Right lobe of liver (tissue), 6 donors: ENCODE results near the gene LUZP2. TPM values are rescaled to one million over a fixed set of nuclear protein-coding genes. Genes with fewer than 3 reads are reported as not detected.

Experiments
- ATAC-seq, 4 donors: fragments of 200-7000 bp; cut with Tn5 transposase; one replicate each; pipeline ENCODE4 v1.9.1; 2020; ENCODE audit warnings: mild to moderate bottlenecking in 4 of 4, moderate library complexity in 4 of 4
- DNase-seq, 3 donors: peaks; one replicate each; pipeline ENCODE4 v3.0.0-alpha.2; 2020
- H3K27ac ChIP-seq, 3 donors: fragments of 200-600 bp; one replicate each; pipeline ENCODE4 v1.8.0; 2022
- H3K27me3 ChIP-seq, 2 donors: fragments of 200-600 bp; one replicate each; pipeline ENCODE4 v1.8.0; 2022
- H3K36me3 ChIP-seq, 4 donors: fragments of 200-600 bp; sonication (generic) in 1 of 4; one replicate each; pipeline versions ENCODE4 v1.5.1 to v1.8.0; 2017 to 2022; ENCODE audit warnings: control low read depth in 1 of 4
- H3K4me1 ChIP-seq, 4 donors: fragments of 200-600 bp; sonication (generic) in 1 of 4; one replicate each; pipeline versions ENCODE4 v1.5.1 to v1.8.0; 2017 to 2022; ENCODE audit warnings: control low read depth in 1 of 4
- H3K4me3 ChIP-seq, 3 donors: fragments of 200-600 bp; one replicate each; pipeline ENCODE4 v1.8.0; 2022
- H3K9me3 ChIP-seq, 4 donors: fragments of 200-600 bp; sonication (generic) in 1 of 4; one replicate each; pipeline versions ENCODE4 v1.5.1 to v1.8.0; 2017 to 2022; ENCODE audit warnings: control low read depth in 1 of 4
- POLR2A ChIP-seq: fragments of 450-650 bp; IDR thresholded peaks from one replicate; pipeline ENCODE4 v1.6.1; 2017; ENCODE audit warnings: antibody characterized with exemption, mild to moderate bottlenecking
- WGBS: methylation state at CpG from one replicate; pipeline ENCODE4 v1.1.6; 2018; ENCODE audit warnings: low coverage, low lambda C conversion rate; ENCODE audit not compliant: insufficient coverage; ENCODE audit errors: missing lambda C conversion rate; 5-methylcytosine and 5-hydroxymethylcytosine counted together
- intact Hi-C, 2 donors: fragments of 100-400 bp; cut with DNase I; formaldehyde crosslinking; loops; one replicate each; pipeline versions ENCODE4 v1.11.2 to v1.14.1; 2022
- total RNA-seq, 6 experiments: library from RNA; depleted of rRNA in 2 of 6; stranded (reverse); fragments of >200 nt in 2 of 6; fragmentation: NEBNext Ultra II Directional in 3 of 6; extraction: Animal tissue kit (Norgen Biotek cat#: 25700) in 3 of 6; gene quantifications; one replicate each; pipeline versions ENCODE4 v1.1.0 to v1.2.4, GENCODE V29; 2016 to 2023
- TF ChIP-seq, protein P1 (sequence below), 4 donors: fragments of 200-600 bp in 3 of 4; fragments of 450-650 bp in 1 of 4; IDR thresholded peaks; one replicate each; pipeline versions ENCODE4 v1.5.1 to v1.8.0; 2016 to 2022; ENCODE audit warnings: antibody characterized with exemption in 4 of 4, mild to moderate bottlenecking in 2 of 4
- donor health status: DM: no; HTN: yes; CAD: no.
- donor health status: DM: no; HTN: no; CAD: no.
- donor health status: DM: no; HTN: no; CAD: no.
- donor health status: DM: no; HTN: yes; CAD: no.
- donor health status: DM: no; HTN: yes; CAD: no.

The LUZP2 gene
- total RNA-seq, 6 experiments from 2014 or later, result not detected

DNA sequence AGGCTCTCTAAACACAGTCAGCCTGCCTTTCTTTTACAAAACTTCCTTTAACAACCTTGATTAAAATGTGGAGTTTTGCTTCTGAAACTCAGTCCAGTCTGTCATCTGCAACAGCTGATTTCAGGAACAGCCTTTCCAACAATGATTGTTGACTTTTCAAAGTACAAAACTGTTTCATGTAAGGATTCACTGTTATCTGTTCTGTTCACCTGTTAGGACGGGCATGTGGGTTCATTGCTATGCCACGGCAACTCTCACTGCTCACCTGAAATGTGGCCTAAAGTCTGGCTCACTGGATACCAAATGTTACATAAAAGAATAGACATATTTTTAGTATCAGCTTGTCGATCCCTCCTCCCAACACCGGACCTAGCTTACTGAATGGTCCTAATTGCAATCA lies 242.8 kb downstream of the LUZP2 start:
- Histone ChIP-seq H3K4me3 (no peak overlapping the region), H3K9me3 (no peaks in the 10 kb centered on the region), H3K36me3 (no peaks in the 10 kb centered on the region), H3K27me3 (no peaks in the 10 kb centered on the region), H3K4me1 (peaks cover 0 to 13% (median 0%) of the 10 kb centered on the region in 4 donors), H3K27ac (peak overlapping the region in 2 of 3 donors; percentile 8 to 21)
- WGBS, result 56% methylated on average over 4 of the region's 4 CpGs
- ATAC-seq (peak; percentile 86 to 96 (median 91)), DNase-seq (peak in 1 of 3 donors; percentile 51)
- intact Hi-C loops, result no loop called here
- TF ChIP-seq POLR2A, result no peak
- TF ChIP-seq, protein P1, sequence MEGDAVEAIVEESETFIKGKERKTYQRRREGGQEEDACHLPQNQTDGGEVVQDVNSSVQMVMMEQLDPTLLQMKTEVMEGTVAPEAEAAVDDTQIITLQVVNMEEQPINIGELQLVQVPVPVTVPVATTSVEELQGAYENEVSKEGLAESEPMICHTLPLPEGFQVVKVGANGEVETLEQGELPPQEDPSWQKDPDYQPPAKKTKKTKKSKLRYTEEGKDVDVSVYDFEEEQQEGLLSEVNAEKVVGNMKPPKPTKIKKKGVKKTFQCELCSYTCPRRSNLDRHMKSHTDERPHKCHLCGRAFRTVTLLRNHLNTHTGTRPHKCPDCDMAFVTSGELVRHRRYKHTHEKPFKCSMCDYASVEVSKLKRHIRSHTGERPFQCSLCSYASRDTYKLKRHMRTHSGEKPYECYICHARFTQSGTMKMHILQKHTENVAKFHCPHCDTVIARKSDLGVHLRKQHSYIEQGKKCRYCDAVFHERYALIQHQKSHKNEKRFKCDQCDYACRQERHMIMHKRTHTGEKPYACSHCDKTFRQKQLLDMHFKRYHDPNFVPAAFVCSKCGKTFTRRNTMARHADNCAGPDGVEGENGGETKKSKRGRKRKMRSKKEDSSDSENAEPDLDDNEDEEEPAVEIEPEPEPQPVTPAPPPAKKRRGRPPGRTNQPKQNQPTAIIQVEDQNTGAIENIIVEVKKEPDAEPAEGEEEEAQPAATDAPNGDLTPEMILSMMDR (IDR thresholded peaks at IDR 0.05), result no peak

DNA sequence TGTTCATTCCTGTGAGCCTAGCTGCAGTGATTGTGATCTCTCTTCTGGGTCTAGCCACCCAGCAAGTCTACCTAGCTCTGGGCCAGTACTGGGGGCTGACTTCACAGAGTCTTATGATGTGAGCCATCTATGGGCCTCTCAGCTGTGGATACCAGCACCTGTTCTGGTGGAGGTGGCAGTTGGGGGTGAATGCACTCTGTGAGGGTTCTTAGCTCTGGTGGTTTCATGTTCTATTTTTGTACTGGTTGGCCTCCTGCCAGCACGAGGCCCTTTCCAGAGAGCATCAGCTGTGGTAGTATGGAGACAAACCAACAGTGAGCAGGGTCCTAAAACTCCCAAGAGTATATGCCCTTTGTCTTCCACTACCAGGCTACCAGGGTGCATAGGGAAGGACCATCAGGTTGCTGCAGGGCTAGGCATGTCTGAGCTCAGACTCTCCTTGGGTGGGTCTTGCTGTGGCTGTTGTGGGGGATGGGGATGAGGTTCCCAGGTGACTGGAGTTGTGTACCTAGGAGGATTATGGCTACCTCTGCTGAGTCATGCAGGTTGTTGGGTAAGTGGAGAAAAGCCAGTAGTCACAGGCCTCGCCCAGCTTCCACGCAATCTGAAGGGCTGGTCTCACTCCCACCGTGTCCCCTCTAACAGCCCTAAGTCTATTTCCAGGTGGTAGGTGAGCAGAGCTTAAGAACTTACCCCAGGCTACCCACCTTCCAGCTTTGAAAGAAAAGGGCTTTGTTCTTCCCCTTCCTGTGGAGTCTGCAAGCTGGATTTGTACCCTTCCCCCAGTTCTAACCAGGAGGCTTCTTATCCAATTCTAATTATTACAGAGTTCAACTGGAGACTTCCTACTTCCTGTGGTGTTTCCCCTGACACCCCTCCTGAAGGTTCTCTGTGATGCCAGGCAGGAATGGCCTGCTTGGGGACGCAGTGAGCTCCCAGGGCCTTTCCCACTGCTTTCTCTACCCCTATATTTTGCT lies 250.7 kb downstream of the LUZP2 start:
- ATAC-seq (no peak), DNase-seq (no peak)
- TF ChIP-seq, protein P1 (IDR thresholded peaks at IDR 0.05), result no peak
- TF ChIP-seq POLR2A, result no peak
- Histone ChIP-seq H3K4me1 (no peaks in the 10 kb centered on the region), H3K36me3 (no peaks in the 10 kb centered on the region), H3K27me3 (no peaks in the 10 kb centered on the region), H3K27ac (no peak overlapping the region), H3K9me3 (no peaks in the 10 kb centered on the region), H3K4me3 (no peak overlapping the region)
- intact Hi-C loops, result no loop called here
- WGBS, result 54% methylated on average over 2 of the region's 5 CpGs

DNA sequence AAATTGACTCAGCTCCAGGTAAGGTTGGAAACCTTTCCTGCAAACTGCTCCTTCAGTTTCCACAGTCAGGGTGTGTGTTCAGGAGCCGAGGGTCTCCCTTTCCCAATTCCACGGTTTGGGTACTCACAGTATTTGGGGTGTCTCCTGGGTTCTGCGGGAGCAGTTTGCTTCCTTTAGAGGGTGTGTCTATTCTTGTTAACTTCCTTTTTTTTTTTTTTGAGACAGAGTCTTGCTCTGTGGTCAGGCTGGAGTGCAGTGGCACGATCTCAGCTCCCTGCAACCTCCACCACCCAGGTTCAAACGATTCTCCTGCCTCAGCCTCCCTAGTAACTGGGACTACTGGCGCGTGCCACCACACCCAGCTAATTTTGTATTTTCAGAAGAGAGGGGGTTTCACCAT lies 251.4 kb downstream of the LUZP2 start:
- no peak for TF ChIP-seq POLR2A
- TF ChIP-seq, protein P1 (IDR thresholded peaks at IDR 0.05), result no peak
- H3K4me1 ChIP-seq, result no peaks in the 10 kb centered on the region
- no peaks in the 10 kb centered on the region for H3K27me3 ChIP-seq
- no peak overlapping the region for H3K4me3 ChIP-seq
- no peaks in the 10 kb centered on the region for H3K36me3 ChIP-seq
- ATAC-seq (no peak), DNase-seq (no peak)
- H3K27ac ChIP-seq, result no peak overlapping the region
- WGBS, result 67% methylated on average over 3 of the region's 7 CpGs
- no peaks in the 10 kb centered on the region for H3K9me3 ChIP-seq
- intact Hi-C loops, result no loop called here

DNA sequence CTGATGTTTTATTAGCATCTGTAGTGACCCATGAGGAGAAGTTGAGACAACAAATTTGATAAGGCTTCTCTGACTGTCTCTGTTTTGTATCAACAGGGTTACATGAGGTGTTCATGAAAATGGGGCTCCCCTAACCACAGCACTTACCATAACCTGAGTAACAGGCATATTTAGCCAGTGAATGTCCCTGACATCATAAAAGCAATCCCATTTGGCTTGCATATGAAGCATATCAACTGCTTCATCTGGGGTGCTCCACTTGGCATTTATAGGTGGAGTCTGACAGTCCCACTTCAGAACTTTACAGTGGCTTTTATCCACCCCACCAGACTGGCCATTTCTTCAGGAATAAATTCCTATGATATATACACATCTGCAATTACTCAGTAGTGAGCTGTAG lies 257.6 kb downstream of the LUZP2 start:
- DNase-seq, result no peak
- H3K9me3 ChIP-seq, result no peaks in the 10 kb centered on the region
- H3K27me3 ChIP-seq, result no peaks in the 10 kb centered on the region
- no peak overlapping the region for H3K27ac ChIP-seq
- no peak overlapping the region for H3K4me3 ChIP-seq
- H3K4me1 ChIP-seq, result no peaks in the 10 kb centered on the region
- TF ChIP-seq, protein P1 (IDR thresholded peaks at IDR 0.05), result no peak
- no peak for TF ChIP-seq POLR2A
- intact Hi-C loops, result no loop called here
- ATAC-seq, result no peak
- no peaks in the 10 kb centered on the region for H3K36me3 ChIP-seq
